HG02763 (cell line): Measurements from ENCODE around the gene POMT2.
"Not testable (repeated sequence)": the region's sequence is repeated elsewhere in the genome, so short reads cannot be mapped to it uniquely, and the experiment has no call there.

ENCODE experiments used
- ATAC-seq: cut with Tn5 transposase; IDR thresholded peaks from one replicate; pipeline ENCODE4 v1.9.1; 2021; ENCODE audit warnings: mild to moderate bottlenecking, moderate library complexity; ENCODE audit not compliant: unreplicated experiment

The POMT2 gene

DNA sequence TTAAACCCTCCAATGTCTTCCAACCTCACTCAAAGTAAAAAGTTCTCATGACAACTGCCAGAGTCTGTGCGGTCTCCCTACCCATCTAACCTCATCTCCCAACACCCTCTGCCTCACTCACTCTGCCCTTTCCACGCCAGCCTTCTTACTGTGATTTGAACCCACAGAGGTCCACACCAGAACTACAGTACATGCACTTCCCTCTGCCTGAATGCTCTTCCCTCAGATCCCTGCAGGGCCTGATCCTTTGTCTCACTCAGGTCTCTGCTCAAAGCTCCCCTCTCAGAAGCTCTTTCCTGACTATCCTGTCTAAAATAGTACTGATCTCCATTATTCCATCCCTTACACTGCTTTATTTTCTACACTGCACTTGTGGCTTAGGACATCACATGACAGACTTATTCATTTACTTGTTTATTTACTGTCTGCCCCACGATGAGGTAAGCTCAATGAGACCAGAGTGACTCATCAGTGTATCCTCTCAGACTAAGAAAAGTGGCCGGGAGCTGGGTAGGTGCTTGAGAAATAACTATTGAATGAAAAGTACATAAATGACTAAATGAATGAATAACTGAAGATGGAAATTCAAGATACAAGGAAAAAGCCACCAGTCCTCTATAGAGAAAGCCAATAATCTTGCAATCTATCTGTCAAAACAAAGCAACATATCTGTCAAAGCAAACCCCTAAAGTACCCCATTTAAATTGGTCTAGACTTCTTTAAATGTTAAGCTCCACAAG lies 17.1 kb downstream of the POMT2 start:
- ATAC-seq, result no peak

GRCh38 chr14:77302926-77303325 lies 17.8 kb downstream of the POMT2 start:
- no peak for ATAC-seq

DNA sequence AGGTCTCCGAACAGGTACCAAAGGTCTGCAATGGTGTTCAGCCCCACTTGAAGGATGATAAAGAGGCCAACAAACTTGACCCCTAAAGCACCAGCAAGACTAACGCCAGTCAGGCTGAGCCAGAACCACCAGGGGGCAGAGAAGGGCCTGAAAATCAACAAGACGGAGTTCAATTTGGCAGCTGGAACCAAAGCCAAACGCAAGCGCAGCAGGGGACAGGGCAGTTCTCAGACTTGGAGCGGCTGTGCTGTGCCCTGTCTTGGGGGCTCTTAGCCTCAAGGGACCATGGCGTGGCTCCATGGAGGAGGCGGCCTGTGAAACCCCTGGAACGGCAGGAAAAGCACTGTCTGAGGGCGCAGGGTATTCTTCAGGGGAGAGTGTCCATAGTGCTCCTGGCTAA lies 19.6 kb downstream of the POMT2 start:
- ATAC-seq, result peak; percentile 40

DNA sequence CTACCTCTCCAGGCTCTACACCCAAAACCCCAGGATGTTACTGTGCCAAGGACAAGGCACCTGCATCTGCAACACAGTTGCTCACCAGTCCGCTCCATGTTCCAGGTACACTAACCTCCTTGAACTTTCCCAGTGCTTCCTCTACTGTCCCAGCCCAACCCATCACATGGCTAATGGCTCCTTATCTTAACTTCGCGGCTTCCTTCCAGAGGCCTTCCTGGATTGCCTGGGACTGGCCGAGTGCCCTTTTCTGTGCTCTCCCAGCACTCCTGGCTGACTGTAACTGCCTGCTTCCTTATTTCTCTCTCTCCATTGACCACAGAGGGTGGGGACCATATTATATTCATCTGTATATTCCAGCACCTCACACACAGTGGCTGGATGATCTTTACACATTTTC lies 20.9 kb downstream of the POMT2 start:
- no peak for ATAC-seq

- no peak for ATAC-seq
Measured at GRCh38 chr14:77296906-77297305, 23.8 kb downstream of the POMT2 start.

DNA sequence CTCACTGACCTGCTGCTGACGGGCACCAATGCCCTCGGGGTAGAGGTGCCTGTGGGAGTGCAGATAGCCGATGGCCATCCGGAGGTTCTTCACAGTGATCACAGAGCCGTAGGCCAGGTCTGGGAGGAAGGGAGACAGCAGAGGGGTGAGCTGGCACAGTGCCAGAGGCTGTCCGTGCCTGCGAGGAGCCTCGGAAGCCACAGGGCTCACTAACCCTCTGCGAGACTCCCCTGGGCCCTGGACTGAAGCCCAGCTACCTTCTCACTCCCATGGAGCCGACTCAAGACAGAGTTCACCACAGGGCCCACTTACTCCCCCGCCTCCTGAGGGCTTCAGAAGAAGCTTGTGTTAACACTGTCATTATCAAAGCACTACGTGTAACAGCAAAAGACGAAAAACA lies 24.5 kb downstream of the POMT2 start:
- ATAC-seq, result no peak

- no peak for ATAC-seq
Measured at GRCh38 chr14:77290705-77291104, 30.0 kb downstream of the POMT2 start.

DNA sequence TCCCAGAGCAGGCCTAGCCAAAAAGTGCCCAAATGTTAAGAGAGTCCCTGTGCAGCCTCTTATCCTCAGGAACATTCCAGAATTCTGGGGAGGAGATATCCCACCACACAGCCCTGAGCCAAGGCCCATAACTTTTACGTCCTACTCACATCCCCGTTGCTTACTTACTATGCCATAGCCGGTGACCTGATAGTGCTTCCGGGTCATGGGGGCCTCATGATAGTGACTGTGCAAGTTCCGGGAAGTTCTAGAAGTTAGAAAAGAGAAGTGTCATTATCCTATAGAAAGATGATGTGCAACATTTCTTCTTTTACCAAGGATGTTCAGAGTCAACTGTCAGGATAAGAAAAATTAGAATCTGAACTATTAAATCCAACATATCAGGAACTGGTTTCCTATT lies 34.1 kb downstream of the POMT2 start:
- no peak for ATAC-seq

- no peak for ATAC-seq
Measured at GRCh38 chr14:77284466-77284865, 36.2 kb downstream of the POMT2 start.

- no peak for ATAC-seq
Measured at GRCh38 chr14:77284066-77284465, 36.6 kb downstream of the POMT2 start.

GRCh38 chr14:77281852-77282410 lies 38.8 kb downstream of the POMT2 start:
- ATAC-seq, result no peak

- ATAC-seq, result not testable (repeated sequence)
Measured at GRCh38 chr14:77280921-77281320, 39.8 kb downstream of the POMT2 start.

GRCh38 chr14:77279719-77280118 lies 41.0 kb downstream of the POMT2 start:
- no peak for ATAC-seq

- no peak for ATAC-seq
Measured at GRCh38 chr14:77278461-77279230, 42.0 kb downstream of the POMT2 start.

DNA sequence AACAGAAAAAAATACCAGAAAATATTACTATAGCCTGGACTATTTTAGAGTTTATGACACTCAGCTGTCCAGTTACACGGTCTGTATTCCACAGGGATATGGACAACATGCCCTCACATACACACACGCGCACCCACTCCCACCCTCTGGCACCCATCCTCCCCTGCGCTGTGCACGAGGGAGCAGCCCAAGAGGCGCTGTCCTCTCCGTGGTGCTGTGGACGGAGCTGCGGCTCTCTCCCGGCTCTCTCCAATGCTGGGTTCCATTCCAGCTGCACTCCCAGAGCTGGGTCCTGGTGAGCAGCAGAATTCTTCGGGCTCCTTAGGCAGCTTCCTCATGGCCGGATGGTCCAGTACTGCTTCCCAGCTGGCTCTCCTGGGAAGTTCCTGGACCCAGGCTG lies 43.7 kb downstream of the POMT2 start:
- ATAC-seq, result no peak

DNA sequence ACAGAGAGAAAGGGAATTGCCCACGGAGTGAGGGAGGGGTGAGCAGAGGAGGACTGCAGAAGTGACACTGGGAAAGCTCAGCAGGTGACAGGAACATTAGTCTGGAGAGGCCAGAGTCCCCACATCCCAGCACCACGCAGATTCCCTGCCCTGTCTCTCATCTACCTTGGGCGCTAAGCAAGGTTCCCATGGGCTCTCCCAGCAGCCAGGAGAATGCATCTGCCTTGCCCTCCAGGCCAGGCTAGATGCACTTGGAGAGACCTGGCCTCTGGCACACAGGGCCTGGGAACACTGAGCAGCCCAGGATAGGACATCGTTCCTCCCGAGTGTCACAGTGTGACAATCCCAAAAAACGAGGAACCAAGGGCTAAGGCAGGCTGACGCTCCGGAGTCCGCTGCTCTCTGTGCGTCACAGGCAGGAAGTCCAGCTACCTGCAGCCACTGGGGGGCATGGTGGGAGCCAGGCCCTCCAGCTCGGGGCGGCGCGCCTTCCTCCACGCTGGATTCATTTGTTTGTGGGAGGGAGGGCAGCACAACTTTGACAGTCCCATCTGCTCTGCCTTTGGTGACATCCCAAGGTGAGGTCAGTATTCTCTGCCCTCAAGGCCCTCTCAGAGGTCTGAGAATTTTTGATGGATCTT lies 44.3 kb downstream of the POMT2 start:
- no peak for ATAC-seq

GRCh38 chr14:77275601-77276017 lies 45.1 kb downstream of the POMT2 start:
- ATAC-seq, result no peak

DNA sequence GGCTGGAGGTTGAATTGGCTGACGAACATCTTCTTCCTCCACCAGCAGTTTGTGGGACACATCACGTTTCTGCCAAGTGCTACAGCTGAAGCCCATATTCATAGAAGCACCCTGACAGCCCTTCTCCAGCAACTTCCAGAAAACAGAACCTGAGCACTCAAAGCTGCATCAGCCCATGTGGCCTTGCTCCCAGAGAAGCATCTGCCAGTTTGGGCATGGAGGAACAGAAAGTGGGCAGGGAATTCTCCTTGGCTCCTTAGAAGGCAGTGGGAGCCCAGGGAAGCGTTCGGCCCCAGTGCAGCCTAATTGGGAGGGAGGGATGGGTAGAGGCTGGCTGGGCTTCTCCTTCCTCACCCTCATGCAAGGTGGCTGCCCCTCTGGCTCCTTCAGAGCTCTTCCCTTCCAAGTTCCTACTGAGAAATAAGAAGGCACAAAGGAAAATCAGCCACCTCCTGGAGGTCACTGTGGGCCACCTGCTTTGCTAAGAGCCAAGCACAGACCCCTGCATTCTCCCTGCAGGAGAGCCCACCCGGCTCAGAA lies 45.6 kb downstream of the POMT2 start:
- ATAC-seq, result no peak

GRCh38 chr14:77273796-77274195 lies 46.9 kb downstream of the POMT2 start:
- ATAC-seq, result no peak

- no peak for ATAC-seq
Measured at GRCh38 chr14:77272261-77272660, 48.4 kb downstream of the POMT2 start.

GRCh38 chr14:77271113-77271710 lies 49.5 kb downstream of the POMT2 start, which contains the start of gene NGB:
NGB (minus strand) TSS chr14:77271206; CDS start chr14:77270937, 269 bp downstream.
- ATAC-seq, result no peak
